ENCODE results near the gene MAP3K5.

Gene MAP3K5

DNA sequence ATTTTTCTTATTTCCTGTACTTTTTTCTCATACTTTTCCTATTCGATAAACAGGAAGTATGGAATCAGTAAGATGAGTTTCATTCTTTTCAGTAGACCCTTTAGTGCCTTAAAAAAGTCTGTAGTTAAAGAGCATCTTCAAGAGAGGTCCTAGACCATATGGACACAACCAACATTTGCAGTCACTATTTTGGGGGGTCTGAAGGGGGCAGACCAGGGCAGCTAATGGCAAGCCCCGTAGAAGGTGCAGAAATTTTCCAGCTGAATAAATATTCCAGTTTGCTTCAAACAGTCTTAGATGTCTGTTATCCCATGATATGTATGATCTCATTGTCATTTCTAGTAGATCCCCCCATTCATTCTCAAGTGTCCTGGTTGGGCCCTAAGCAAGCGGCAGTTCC lies 52.8 kb downstream of the MAP3K5 start:
- Histone ChIP-seq H3K9ac (ENCODE audit: low read length) (no peak overlapping the region), H2AFZ (ENCODE audit: low read depth, low read length, severe bottlenecking) (no peak overlapping the region), H3K9me2 (replicated peaks; ENCODE audit: insufficient read depth, low read length) (no peaks in the 10 kb centered on the region), H3K4me3 (ENCODE audit: insufficient read depth, low read length, poor library complexity, severe bottlenecking) (no peak overlapping the region), H3K36me3 (ENCODE audit: low read length) (no peaks in the 10 kb centered on the region), H3F3A (ENCODE audit: insufficient read depth) (no peaks in the 10 kb centered on the region), H4K20me1 (ENCODE audit: low read depth, low read length) (no peaks in the 10 kb centered on the region), H3K79me2 (ENCODE audit: insufficient read depth, low read length) (no peaks in the 10 kb centered on the region), H3K27me3 (ENCODE audit: low read length) (no peaks in the 10 kb centered on the region), H3K27ac (ENCODE audit: low read depth, low read length) (no peak overlapping the region), H3K4me2 (ENCODE audit: low read depth, low read length, poor library complexity, severe bottlenecking) (no peak overlapping the region), H3K9me3 (ENCODE audit: insufficient read depth, low read length) (no peaks in the 10 kb centered on the region)
- TF ChIP-seq, protein P1, sequence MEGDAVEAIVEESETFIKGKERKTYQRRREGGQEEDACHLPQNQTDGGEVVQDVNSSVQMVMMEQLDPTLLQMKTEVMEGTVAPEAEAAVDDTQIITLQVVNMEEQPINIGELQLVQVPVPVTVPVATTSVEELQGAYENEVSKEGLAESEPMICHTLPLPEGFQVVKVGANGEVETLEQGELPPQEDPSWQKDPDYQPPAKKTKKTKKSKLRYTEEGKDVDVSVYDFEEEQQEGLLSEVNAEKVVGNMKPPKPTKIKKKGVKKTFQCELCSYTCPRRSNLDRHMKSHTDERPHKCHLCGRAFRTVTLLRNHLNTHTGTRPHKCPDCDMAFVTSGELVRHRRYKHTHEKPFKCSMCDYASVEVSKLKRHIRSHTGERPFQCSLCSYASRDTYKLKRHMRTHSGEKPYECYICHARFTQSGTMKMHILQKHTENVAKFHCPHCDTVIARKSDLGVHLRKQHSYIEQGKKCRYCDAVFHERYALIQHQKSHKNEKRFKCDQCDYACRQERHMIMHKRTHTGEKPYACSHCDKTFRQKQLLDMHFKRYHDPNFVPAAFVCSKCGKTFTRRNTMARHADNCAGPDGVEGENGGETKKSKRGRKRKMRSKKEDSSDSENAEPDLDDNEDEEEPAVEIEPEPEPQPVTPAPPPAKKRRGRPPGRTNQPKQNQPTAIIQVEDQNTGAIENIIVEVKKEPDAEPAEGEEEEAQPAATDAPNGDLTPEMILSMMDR (IDR thresholded peaks at IDR 0.05; ENCODE audit: insufficient read depth, low read length, poor library complexity, severe bottlenecking) = no peak
- TF ChIP-seq EZH2phosphoT487 (conservative IDR thresholded peaks at IDR 0.05; ENCODE audit: low read length) = no peak

DNA sequence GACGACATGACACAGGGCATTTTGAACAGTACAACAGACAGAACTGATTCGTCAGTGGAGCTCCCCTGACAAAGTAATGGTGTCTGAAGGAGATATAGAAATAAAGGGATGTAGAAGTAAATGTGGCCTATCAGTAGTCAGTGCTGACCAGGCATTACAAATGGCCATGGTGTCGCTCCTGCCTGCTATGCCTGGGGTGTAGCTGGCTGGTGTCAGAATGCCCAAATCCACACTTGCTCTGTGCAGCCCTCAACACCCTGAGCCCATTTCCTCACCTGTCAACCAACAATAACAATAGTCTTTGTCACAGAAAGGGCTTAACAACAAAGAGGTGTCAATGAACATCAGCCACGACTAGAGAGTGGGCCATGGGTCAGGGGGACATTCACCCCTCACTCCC lies 53.2 kb downstream of the MAP3K5 start:
- no peaks in the 10 kb centered on the region for H4K20me1 ChIP-seq (ENCODE audit: low read depth, low read length)
- no peak overlapping the region for H2AFZ ChIP-seq (ENCODE audit: low read depth, low read length, severe bottlenecking)
- no peak overlapping the region for H3K4me3 ChIP-seq (ENCODE audit: insufficient read depth, low read length, poor library complexity, severe bottlenecking)
- TF ChIP-seq EZH2phosphoT487 (conservative IDR thresholded peaks at IDR 0.05; ENCODE audit: low read length) = no peak
- TF ChIP-seq, protein P1 (IDR thresholded peaks at IDR 0.05; ENCODE audit: insufficient read depth, low read length, poor library complexity, severe bottlenecking) = no peak
- no peak overlapping the region for H3K27ac ChIP-seq (ENCODE audit: low read depth, low read length)
- H3K36me3 ChIP-seq (ENCODE audit: low read length) = no peaks in the 10 kb centered on the region
- H3K9me2 ChIP-seq (replicated peaks; ENCODE audit: insufficient read depth, low read length) = no peaks in the 10 kb centered on the region
- H3F3A ChIP-seq (ENCODE audit: insufficient read depth) = no peaks in the 10 kb centered on the region
- H3K79me2 ChIP-seq (ENCODE audit: insufficient read depth, low read length) = no peaks in the 10 kb centered on the region
- H3K4me2 ChIP-seq (ENCODE audit: low read depth, low read length, poor library complexity, severe bottlenecking) = no peak overlapping the region
- no peak overlapping the region for H3K9ac ChIP-seq (ENCODE audit: low read length)
- H3K27me3 ChIP-seq (ENCODE audit: low read length) = no peaks in the 10 kb centered on the region
- no peaks in the 10 kb centered on the region for H3K9me3 ChIP-seq (ENCODE audit: insufficient read depth, low read length)

DNA sequence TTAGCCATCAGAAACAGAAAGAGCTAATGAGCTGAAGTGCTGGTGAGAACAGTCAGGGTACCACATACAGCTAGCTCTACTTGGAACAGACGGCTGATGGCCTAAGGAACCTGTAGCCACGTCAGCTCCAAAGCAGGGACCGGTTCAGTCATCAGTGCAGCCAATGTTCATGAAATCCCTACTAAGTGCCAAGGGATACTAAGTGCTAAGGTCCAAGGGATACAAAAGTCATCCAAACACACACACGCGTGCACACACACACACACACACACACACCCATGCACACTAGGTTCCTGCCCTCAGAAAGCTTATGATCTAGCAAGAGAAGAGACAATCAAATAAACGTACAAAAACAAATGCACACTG lies 53.6 kb downstream of the MAP3K5 start:
- Histone ChIP-seq H3K9ac (ENCODE audit: low read length) (no peak overlapping the region), H3K27ac (ENCODE audit: low read depth, low read length) (no peak overlapping the region), H3K9me3 (ENCODE audit: insufficient read depth, low read length) (no peaks in the 10 kb centered on the region), H3K4me3 (ENCODE audit: insufficient read depth, low read length, poor library complexity, severe bottlenecking) (no peak overlapping the region), H3K9me2 (replicated peaks; ENCODE audit: insufficient read depth, low read length) (no peaks in the 10 kb centered on the region), H3F3A (ENCODE audit: insufficient read depth) (no peaks in the 10 kb centered on the region), H3K27me3 (ENCODE audit: low read length) (no peaks in the 10 kb centered on the region), H3K79me2 (ENCODE audit: insufficient read depth, low read length) (no peaks in the 10 kb centered on the region), H4K20me1 (ENCODE audit: low read depth, low read length) (no peaks in the 10 kb centered on the region), H2AFZ (ENCODE audit: low read depth, low read length, severe bottlenecking) (no peak overlapping the region), H3K36me3 (ENCODE audit: low read length) (no peaks in the 10 kb centered on the region), H3K4me2 (ENCODE audit: low read depth, low read length, poor library complexity, severe bottlenecking) (no peak overlapping the region)
- TF ChIP-seq, protein P1 (IDR thresholded peaks at IDR 0.05; ENCODE audit: insufficient read depth, low read length, poor library complexity, severe bottlenecking) = no peak
